Colonic mucosa (tissue), 4 donors: ENCODE data around the gene KCNK6. TPM values are rescaled to one million over a fixed set of nuclear protein-coding genes. Genes with fewer than 3 reads are reported as not detected.

Experiments
- DNase-seq: peaks from one replicate; pipeline ENCODE4 v3.0.0-alpha.2; 2020
- H3K27ac ChIP-seq: fragments of 200-600 bp; one replicate; pipeline ENCODE4 v1.8.0; 2021
- H3K27me3 ChIP-seq: fragments of 200-600 bp; one replicate; pipeline ENCODE4 v1.8.0; 2021
- H3K36me3 ChIP-seq: fragments of 200-600 bp; one replicate; pipeline ENCODE4 v1.8.0; 2021
- H3K4me1 ChIP-seq: fragments of 200-600 bp; one replicate; pipeline ENCODE4 v1.8.0; 2021; ENCODE audit warnings: mild to moderate bottlenecking
- H3K4me3 ChIP-seq: fragments of 200-600 bp; one replicate; pipeline ENCODE4 v1.8.0; 2021
- H3K9ac ChIP-seq, 2 donors: one replicate each; pipeline ENCODE4 v1.7.0; 2013; ENCODE audit warnings: control low read depth in 2 of 2, low read depth in 2 of 2, low read length in 2 of 2
- H3K9me3 ChIP-seq: fragments of 200-600 bp; one replicate; pipeline ENCODE4 v1.8.0; 2021
- CTCF ChIP-seq: fragments of 200-600 bp; IDR thresholded peaks from one replicate; pipeline ENCODE4 v1.8.0; 2022; ENCODE audit warnings: antibody characterized with exemption, mild to moderate bottlenecking
- intact Hi-C: fragments of 100-400 bp; cut with DNase I; formaldehyde crosslinking; loops from one replicate; pipeline ENCODE4 v1.14.1; 2022
- total RNA-seq, 2 donors: library from RNA; stranded (reverse); fragmentation: NEBNext Ultra II Directional in 1 of 2; extraction: Animal tissue kit (Norgen Biotek cat#: 25700) in 1 of 2; gene quantifications; one replicate each; pipeline ENCODE4 v1.2.1, GENCODE V29; 2021
- donor health status: healthy.
- donor health status: DM: no; HTN: no; CAD: no.
- donor health status: DM: no; HTN: no; CAD: no.

Gene KCNK6
- total RNA-seq, 2 donors from 2014 or later: 19.8 to 23.4 TPM

DNA sequence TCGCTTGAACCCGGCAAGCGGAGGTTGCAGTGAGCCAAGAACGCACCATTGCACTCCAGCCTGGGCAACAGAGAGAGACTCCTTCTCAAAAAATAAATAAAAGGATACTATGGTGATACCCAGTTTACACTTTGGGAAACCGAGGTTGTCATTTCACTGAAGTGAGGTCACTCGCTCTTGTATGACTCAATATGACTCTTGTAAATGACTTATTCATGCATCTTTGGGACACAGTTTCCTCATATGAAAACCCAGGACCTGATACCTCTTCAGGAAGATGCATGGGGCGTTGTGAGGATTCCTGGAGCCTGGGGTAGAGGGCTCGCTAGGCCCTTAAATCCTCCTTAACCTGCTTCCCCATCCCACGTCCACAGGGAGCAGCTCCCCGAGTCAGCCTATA lies 59.2 kb downstream of the KCNK6 start:
- peaks cover 18% of the 10 kb centered on the region for H3K36me3 ChIP-seq
- H3K4me3 ChIP-seq: no peak overlapping the region
- H3K9ac ChIP-seq: no peak overlapping the region
- TF ChIP-seq CTCF: no peak
- H3K27me3 ChIP-seq: no peaks in the 10 kb centered on the region
- no peak overlapping the region for H3K27ac ChIP-seq
- intact Hi-C loops: no loop called here
- DNase-seq: no peak
- H3K4me1 ChIP-seq: peaks cover 5% of the 10 kb centered on the region
- no peaks in the 10 kb centered on the region for H3K9me3 ChIP-seq

DNA sequence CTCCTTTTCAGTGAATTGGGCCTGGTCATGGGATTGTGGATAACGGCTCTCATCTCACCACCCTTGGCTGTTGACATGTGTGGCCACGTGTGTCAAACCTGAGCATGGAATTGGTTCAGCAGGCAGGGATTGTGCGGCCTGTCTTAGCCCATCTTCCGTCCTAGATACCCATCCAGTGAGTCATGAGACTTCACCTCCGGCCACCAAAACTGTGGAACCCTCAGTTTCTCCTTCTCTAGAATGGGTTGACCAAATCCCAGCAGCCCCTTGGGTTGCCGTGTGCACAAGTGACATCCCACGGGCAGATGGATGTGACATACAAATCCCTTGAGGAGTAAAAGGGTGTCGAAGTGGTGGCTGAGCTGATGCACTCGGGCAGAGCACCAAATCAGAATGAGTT lies 61.5 kb downstream of the KCNK6 start:
- Histone ChIP-seq H3K4me1 (no peaks in the 10 kb centered on the region), H3K27me3 (no peaks in the 10 kb centered on the region), H3K9ac (no peak overlapping the region), H3K27ac (no peak overlapping the region), H3K4me3 (no peak overlapping the region), H3K9me3 (no peaks in the 10 kb centered on the region), H3K36me3 (peaks cover 18% of the 10 kb centered on the region)
- intact Hi-C loops: no loop called here
- no peak for TF ChIP-seq CTCF
- no peak for DNase-seq

Other genes starting within 250 kb of the KCNK6 start
- not detected for gene DPF1, start 95.6 kb upstream of the KCNK6 start, total RNA-seq
- gene PPP1R14A, start 63.5 kb upstream of the KCNK6 start, total RNA-seq: 10 to 100 TPM; 11.0 to 27.8 TPM
- 100 to 1,000 TPM; 790 to 935 TPM for gene SPINT2, start 55.3 kb upstream of the KCNK6 start, total RNA-seq
- gene C19orf33, start 15.6 kb upstream of the KCNK6 start, total RNA-seq: 100 to 1,000 TPM; 111 to 159 TPM
- 10 to 100 TPM; 28.8 to 58.3 TPM for gene YIF1B, start 3.9 kb upstream of the KCNK6 start, total RNA-seq
- gene CATSPERG, start 16.0 kb downstream of the KCNK6 start, total RNA-seq: 1 to 10 TPM; 3.2 to 8.4 TPM
- gene PSMD8, start 54.7 kb downstream of the KCNK6 start, total RNA-seq: 100 to 1,000 TPM; 126 to 184 TPM
- under 1 TPM; 0.37 to 0.45 TPM for gene GGN, start 68.2 kb downstream of the KCNK6 start, total RNA-seq
- under 1 TPM; 0.61 to 0.99 TPM for gene SPRED3, start 68.9 kb downstream of the KCNK6 start, total RNA-seq
- gene FAM98C, start 83.2 kb downstream of the KCNK6 start, total RNA-seq: 10 to 100 TPM; 31.4 to 35.4 TPM
- under 1 TPM; 0.84 to 0.90 TPM for gene RASGRP4, start 106.4 kb downstream of the KCNK6 start, total RNA-seq
- under 1 TPM; 0.64 to 0.89 TPM for gene RYR1, start 113.8 kb downstream of the KCNK6 start, total RNA-seq